Lower leg skin (tissue), 4 donors: ENCODE data around the gene CAMSAP2. TPM values are rescaled to one million over a fixed set of nuclear protein-coding genes. Genes with fewer than 3 reads are reported as not detected.

Source experiments
- DNase-seq, 2 donors: peaks; one replicate each; pipeline ENCODE4 v3.0.0-alpha.2; 2019; ENCODE audit warnings: low spot score in 2 of 2
- H3K4me3 ChIP-seq: fragments of 200-600 bp; sonication (generic); 2 replicates; pipeline ENCODE4 v1.5.1; 2017; ENCODE audit warnings: mild to moderate bottlenecking, low read depth; ENCODE audit not compliant: poor library complexity, severe bottlenecking
- POLR2A ChIP-seq, 2 donors: fragments of 450-650 bp; IDR thresholded peaks; one replicate each; pipeline ENCODE4 v1.6.1; 2016 to 2017; ENCODE audit warnings: antibody characterized with exemption in 2 of 2, mild to moderate bottlenecking in 1 of 2, moderate library complexity in 1 of 2
- WGBS, 2 donors: methylation state at CpG; one replicate each; pipeline ENCODE4 v1.1.5; 2018; 5-methylcytosine and 5-hydroxymethylcytosine counted together
- intact Hi-C: fragments of 100-400 bp; cut with DNase I; formaldehyde crosslinking; loops from one replicate; pipeline ENCODE4 v1.15.0; 2023; ENCODE audit warnings: low total_unique reads
- total RNA-seq, 4 donors: library from RNA; depleted of rRNA; stranded (reverse); fragments of >200 nt; gene quantifications; one replicate each; pipeline ENCODE4 v1.1.0, GENCODE V29; 2016
- TF ChIP-seq, protein P1 (sequence below), 3 donors: fragments of 450-650 bp; IDR thresholded peaks; one replicate each; pipeline ENCODE4 v1.5.1; 2016; ENCODE audit warnings: antibody characterized with exemption in 3 of 3, mild to moderate bottlenecking in 3 of 3, moderate library complexity in 2 of 3

CAMSAP2 gene
- total RNA-seq, 4 donors from 2014 or later, result 22.5 to 41.3 (median 36.1) TPM

- intact Hi-C loops, result no loop called here
- TF ChIP-seq, protein P1, sequence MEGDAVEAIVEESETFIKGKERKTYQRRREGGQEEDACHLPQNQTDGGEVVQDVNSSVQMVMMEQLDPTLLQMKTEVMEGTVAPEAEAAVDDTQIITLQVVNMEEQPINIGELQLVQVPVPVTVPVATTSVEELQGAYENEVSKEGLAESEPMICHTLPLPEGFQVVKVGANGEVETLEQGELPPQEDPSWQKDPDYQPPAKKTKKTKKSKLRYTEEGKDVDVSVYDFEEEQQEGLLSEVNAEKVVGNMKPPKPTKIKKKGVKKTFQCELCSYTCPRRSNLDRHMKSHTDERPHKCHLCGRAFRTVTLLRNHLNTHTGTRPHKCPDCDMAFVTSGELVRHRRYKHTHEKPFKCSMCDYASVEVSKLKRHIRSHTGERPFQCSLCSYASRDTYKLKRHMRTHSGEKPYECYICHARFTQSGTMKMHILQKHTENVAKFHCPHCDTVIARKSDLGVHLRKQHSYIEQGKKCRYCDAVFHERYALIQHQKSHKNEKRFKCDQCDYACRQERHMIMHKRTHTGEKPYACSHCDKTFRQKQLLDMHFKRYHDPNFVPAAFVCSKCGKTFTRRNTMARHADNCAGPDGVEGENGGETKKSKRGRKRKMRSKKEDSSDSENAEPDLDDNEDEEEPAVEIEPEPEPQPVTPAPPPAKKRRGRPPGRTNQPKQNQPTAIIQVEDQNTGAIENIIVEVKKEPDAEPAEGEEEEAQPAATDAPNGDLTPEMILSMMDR (IDR thresholded peaks at IDR 0.05), result no peak
- TF ChIP-seq POLR2A (IDR thresholded peaks at IDR 0.05), result no peak
- WGBS, 2 donors, result 26 to 32% methylated on average over 5 of the region's 5 CpGs
- no peak overlapping the region for H3K4me3 ChIP-seq
- DNase-seq, result no peak
Observed at GRCh38 chr1:200866521-200866920, 127.8 kb downstream of the CAMSAP2 start.

- H3K4me3 ChIP-seq, result no peak overlapping the region
- no peak for DNase-seq
- TF ChIP-seq, protein P1 (IDR thresholded peaks at IDR 0.05), result no peak
- TF ChIP-seq POLR2A (IDR thresholded peaks at IDR 0.05), result no peak
- intact Hi-C loops, result no loop called here
- 58 to 60% methylated on average over 11 of the region's 11 CpGs for WGBS, 2 donors
Observed at GRCh38 chr1:200867018-200867811, 128.5 kb downstream of the CAMSAP2 start.

DNA sequence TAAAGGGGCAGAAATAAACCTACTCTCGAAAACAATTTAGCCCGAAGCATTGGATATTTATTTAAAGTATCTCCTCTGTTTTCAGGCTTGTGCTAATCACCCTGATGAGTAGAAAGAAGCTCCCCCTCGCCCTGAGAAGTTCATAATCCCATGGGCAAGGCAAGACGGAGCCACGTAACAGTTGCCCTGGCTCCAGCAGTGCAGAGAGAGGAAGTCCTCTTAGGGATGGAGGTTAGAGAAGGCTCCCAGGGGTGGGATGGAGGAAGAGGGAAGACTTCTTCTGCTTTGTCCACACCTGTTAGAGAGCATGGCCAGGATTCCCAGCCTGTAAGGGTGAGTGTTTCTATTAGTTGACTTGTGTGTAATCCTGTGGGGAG is 130.7 kb downstream of the CAMSAP2 start:
- WGBS, 2 donors, result 81 to 85% methylated on average over 5 of the region's 5 CpGs
- intact Hi-C loops, result no loop called here
- no peak overlapping the region for H3K4me3 ChIP-seq
- TF ChIP-seq, protein P1 (IDR thresholded peaks at IDR 0.05), result no peak
- no peak for TF ChIP-seq POLR2A (IDR thresholded peaks at IDR 0.05)
- no peak for DNase-seq

- no peak for DNase-seq
- intact Hi-C loops, result no loop called here
- no peak overlapping the region for H3K4me3 ChIP-seq
- 84 to 88% methylated on average over 9 of the region's 9 CpGs for WGBS, 2 donors
- TF ChIP-seq POLR2A (IDR thresholded peaks at IDR 0.05), result no peak
- TF ChIP-seq, protein P1 (IDR thresholded peaks at IDR 0.05), result no peak
Observed at GRCh38 chr1:200869753-200870391, 131.2 kb downstream of the CAMSAP2 start.

GRCh38 chr1:200872446-200873115 is 133.9 kb downstream of the CAMSAP2 start, which contains the start of gene GPR25:
TSS of gene GPR25 (plus strand) at chr1:200872981. CDS start at chr1:200873038, 57 bp downstream.
- intact Hi-C loops, result no loop called here
- WGBS, 2 donors, result 79 to 85% methylated on average over 15 to 22 of the region's 23 CpGs
- no peak for DNase-seq
- TF ChIP-seq, protein P1 (IDR thresholded peaks at IDR 0.05), result no peak
- H3K4me3 ChIP-seq, result no peak within 1 kb of the TSS
